Measurements from ENCODE around the gene AKT2. TPM values are rescaled to one million over a fixed set of nuclear protein-coding genes. Genes with fewer than 3 reads are reported as not detected.

Gene AKT2
- total RNA-seq, 1 donor from 2014 or later: 127 TPM

- no peak overlapping the region for H3K27ac Mint-ChIP-seq (ENCODE audit: unreplicated experiment)
- Histone ChIP-seq H3K79me2 (ENCODE audit: insufficient read depth, low read length) (no peaks in the 10 kb centered on the region), H3K9me3 (ENCODE audit: insufficient read depth, low read depth, low read length) (no peaks in the 10 kb centered on the region), H4K20me1 (ENCODE audit: insufficient read depth, low read length) (no peaks in the 10 kb centered on the region), H3K4me1 (ENCODE audit: insufficient read depth, low read length) (peaks cover 23% of the 10 kb centered on the region), H3K36me3 (ENCODE audit: insufficient read depth, low read length) (no peaks in the 10 kb centered on the region), H3K4me3 (ENCODE audit: insufficient read depth, low read depth, low read length) (no peak overlapping the region), H3K27ac (ENCODE audit: low read depth, low read length) (no peak overlapping the region), H3K4me2 (ENCODE audit: low read length) (no peak overlapping the region), H2AFZ (ENCODE audit: low read depth, low read length) (peak overlapping the region; percentile 26), H3K9ac (ENCODE audit: low read length) (no peak overlapping the region), H3K27me3 (ENCODE audit: insufficient read depth, low read length) (peaks cover 7% of the 10 kb centered on the region)
- peaks cover 3% of the 10 kb centered on the region for H3K9me3 Mint-ChIP-seq (ENCODE audit: unreplicated experiment)
- H3K36me3 Mint-ChIP-seq (ENCODE audit: low read depth, unreplicated experiment): no peaks in the 10 kb centered on the region
- FAIRE-seq (peak; percentile 78), DNase-seq (ENCODE audit: low read depth) (peak; percentile 76)
- no peak overlapping the region for H3K4me3 Mint-ChIP-seq (ENCODE audit: unreplicated experiment)
- peaks cover 19% of the 10 kb centered on the region for H3K27me3 Mint-ChIP-seq (ENCODE audit: low read depth, unreplicated experiment)
- TF ChIP-seq EZH2 (IDR thresholded peaks at IDR 0.05; ENCODE audit: insufficient read depth, low read length): no peak
- peak; percentile 94 for TF ChIP-seq CTCF (IDR thresholded peaks at IDR 0.05; ENCODE audit: insufficient read depth, low read depth, low read length)
- peaks cover 10% of the 10 kb centered on the region for H3K4me1 Mint-ChIP-seq (ENCODE audit: low read depth, unreplicated experiment)
These were observed 63.1 kb downstream of the AKT2 start for GRCh38 chr19:40221858-40222619.

GRCh38 chr19:40220674-40221073 lies 64.5 kb downstream of the AKT2 start:
- H3K4me3 Mint-ChIP-seq (ENCODE audit: unreplicated experiment): no peak overlapping the region
- Histone ChIP-seq H3K4me1 (ENCODE audit: insufficient read depth, low read length) (peaks cover 15% of the 10 kb centered on the region), H3K27me3 (ENCODE audit: insufficient read depth, low read length) (peaks cover 18% of the 10 kb centered on the region), H4K20me1 (ENCODE audit: insufficient read depth, low read length) (peaks cover 5% of the 10 kb centered on the region), H3K9ac (ENCODE audit: low read length) (no peak overlapping the region), H3K27ac (ENCODE audit: low read depth, low read length) (no peak overlapping the region), H3K4me3 (ENCODE audit: insufficient read depth, low read depth, low read length) (no peak overlapping the region), H2AFZ (ENCODE audit: low read depth, low read length) (no peak overlapping the region), H3K79me2 (ENCODE audit: insufficient read depth, low read length) (no peaks in the 10 kb centered on the region), H3K36me3 (ENCODE audit: insufficient read depth, low read length) (no peaks in the 10 kb centered on the region), H3K4me2 (ENCODE audit: low read length) (no peak overlapping the region), H3K9me3 (ENCODE audit: insufficient read depth, low read depth, low read length) (no peaks in the 10 kb centered on the region)
- H3K4me1 Mint-ChIP-seq (ENCODE audit: low read depth, unreplicated experiment): peaks cover 12% of the 10 kb centered on the region
- DNase-seq (ENCODE audit: low read depth): no peak
- FAIRE-seq: no peak
- peaks cover 5% of the 10 kb centered on the region for H3K36me3 Mint-ChIP-seq (ENCODE audit: low read depth, unreplicated experiment)
- TF ChIP-seq EZH2 (IDR thresholded peaks at IDR 0.05; ENCODE audit: insufficient read depth, low read length) (no peak), CTCF (IDR thresholded peaks at IDR 0.05; ENCODE audit: insufficient read depth, low read depth, low read length) (no peak)
- peaks cover 3% of the 10 kb centered on the region for H3K9me3 Mint-ChIP-seq (ENCODE audit: unreplicated experiment)
- H3K27me3 Mint-ChIP-seq (ENCODE audit: low read depth, unreplicated experiment): peaks cover 26% of the 10 kb centered on the region
- no peak overlapping the region for H3K27ac Mint-ChIP-seq (ENCODE audit: unreplicated experiment)

DNA sequence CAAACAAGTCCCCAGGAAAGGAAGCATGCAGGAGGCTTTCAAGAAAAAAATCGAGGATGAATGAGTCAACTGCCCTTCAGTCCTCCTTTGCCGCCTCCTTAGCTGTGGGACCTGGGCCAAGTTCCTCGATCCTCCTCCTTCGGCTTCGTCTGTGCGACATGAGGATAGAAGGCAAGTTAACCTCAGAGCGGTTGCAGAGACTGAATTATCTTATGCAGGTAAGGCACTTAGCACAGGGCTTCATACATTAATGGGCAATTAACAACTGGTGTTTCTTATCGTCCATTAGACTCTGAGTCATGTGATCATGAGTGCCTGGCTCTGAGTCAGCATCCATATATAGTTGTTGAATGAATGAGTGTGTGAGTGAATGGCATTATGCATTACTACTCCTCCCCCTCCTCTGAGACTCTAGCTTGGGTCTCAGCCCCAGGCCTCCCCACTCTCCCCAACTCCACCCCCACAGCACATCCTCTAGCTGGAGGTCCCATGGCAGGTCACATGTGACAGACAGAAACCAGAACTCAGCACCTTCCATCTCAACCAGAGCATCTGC lies 65.3 kb downstream of the AKT2 start:
- H3K27me3 Mint-ChIP-seq (ENCODE audit: low read depth, unreplicated experiment): peaks cover 20% of the 10 kb centered on the region

More for the DNA sequence above, 65.3 kb downstream of the AKT2 start:
- Histone ChIP-seq H3K27me3 (ENCODE audit: insufficient read depth, low read length) (peaks cover 18% of the 10 kb centered on the region), H2AFZ (ENCODE audit: low read depth, low read length) (peak overlapping the region; percentile 64), H3K4me3 (ENCODE audit: insufficient read depth, low read depth, low read length) (peak overlapping the region; percentile 13), H3K4me1 (ENCODE audit: insufficient read depth, low read length) (peaks cover 12% of the 10 kb centered on the region), H3K4me2 (ENCODE audit: low read length) (peak overlapping the region; percentile 78), H3K79me2 (ENCODE audit: insufficient read depth, low read length) (no peaks in the 10 kb centered on the region), H3K9me3 (ENCODE audit: insufficient read depth, low read depth, low read length) (no peaks in the 10 kb centered on the region), H4K20me1 (ENCODE audit: insufficient read depth, low read length) (peaks cover 5% of the 10 kb centered on the region), H3K9ac (ENCODE audit: low read length) (peak overlapping the region; percentile 5), H3K36me3 (ENCODE audit: insufficient read depth, low read length) (no peaks in the 10 kb centered on the region), H3K27ac (ENCODE audit: low read depth, low read length) (peak overlapping the region; percentile 42)
- DNase-seq (ENCODE audit: low read depth): peak; percentile 71
- Mint-ChIP-seq H3K4me1 (ENCODE audit: low read depth, unreplicated experiment) (peaks cover 12% of the 10 kb centered on the region), H3K9me3 (ENCODE audit: unreplicated experiment) (peaks cover 3% of the 10 kb centered on the region), H3K4me3 (ENCODE audit: unreplicated experiment) (peak overlapping the region; percentile 42), H3K36me3 (ENCODE audit: low read depth, unreplicated experiment) (peaks cover 5% of the 10 kb centered on the region), H3K27ac (ENCODE audit: unreplicated experiment) (peak overlapping the region; percentile 58)
- TF ChIP-seq EZH2 (IDR thresholded peaks at IDR 0.05; ENCODE audit: insufficient read depth, low read length): no peak
- no peak for TF ChIP-seq CTCF (IDR thresholded peaks at IDR 0.05; ENCODE audit: insufficient read depth, low read depth, low read length)
- FAIRE-seq: peak; percentile 69
